Measurements from ENCODE around the gene TLR9. TPM values are rescaled to one million over a fixed set of nuclear protein-coding genes. Genes with fewer than 3 reads are reported as not detected.

The TLR9 gene
- total RNA-seq, 1 experiment from 2014 or later = not detected

- Mint-ChIP-seq H3K27me3 (ENCODE audit: low read depth) (peaks cover 13% of the 10 kb centered on the region), H3K9me3 (no peaks in the 10 kb centered on the region), H3K27ac (no peak overlapping the region), H3K4me3 (no peak overlapping the region), H3K4me1 (peaks cover 7 to 12% of the 10 kb centered on the region in 2 experiments), H3K36me3 (ENCODE audit: insufficient read depth in 1 of 3, low read depth in 3 of 3) (no peaks in the 10 kb centered on the region)
- Histone ChIP-seq H3K4me2 (ENCODE audit: insufficient read depth, insufficient read length, low read length) (no peak overlapping the region), H2AFZ (ENCODE audit: low read length) (no peak overlapping the region), H3K56ac (ENCODE audit: insufficient read length, low read depth, low read length) (no peak overlapping the region), H3T11ph (ENCODE audit: low read length) (no peak overlapping the region), H2BK5ac (ENCODE audit: insufficient read length, low read length) (no peak overlapping the region), H3K23me2 (ENCODE audit: insufficient read length, low read depth, low read length, poor library complexity, severe bottlenecking) (no peaks in the 10 kb centered on the region), H3K23ac (ENCODE audit: insufficient read length, low read depth, low read length) (no peak overlapping the region), H4K5ac (ENCODE audit: insufficient read length, low read depth, low read length) (no peak overlapping the region), H3K27ac (ENCODE audit: insufficient read length, low read depth, low read length) (no peak overlapping the region), H4K20me1 (ENCODE audit: control insufficient read depth, insufficient read depth, insufficient read length) (no peaks in the 10 kb centered on the region), H4K8ac (replicated peaks; ENCODE audit: insufficient read length, low read depth, low read length) (no peak overlapping the region), H3K4me1 (ENCODE audit: insufficient read depth, low read length) (no peaks in the 10 kb centered on the region), H3K9ac (ENCODE audit: extremely low read depth, insufficient read length, low read length) (no peak overlapping the region), H3K18ac (ENCODE audit: insufficient read length, low read depth, low read length) (no peak overlapping the region), H2BK20ac (ENCODE audit: low read depth, low read length, poor library complexity, severe bottlenecking) (no peak overlapping the region), H3K4ac (ENCODE audit: low read depth, low read length) (no peak overlapping the region), H2BK15ac (ENCODE audit: low read depth, low read length) (no peak overlapping the region), H3K27me3 (ENCODE audit: insufficient read depth, low read length) (no peaks in the 10 kb centered on the region), H2BK120ac (ENCODE audit: low read depth, low read length, poor library complexity, severe bottlenecking) (no peak overlapping the region), H4K91ac (ENCODE audit: insufficient read length, low read depth, low read length) (no peak overlapping the region), H3K79me1 (ENCODE audit: insufficient read depth, low read depth, low read length, poor library complexity, severe bottlenecking) (no peaks in the 10 kb centered on the region), H2BK12ac (ENCODE audit: insufficient read length, low read depth, low read length) (no peak overlapping the region), H3K9me3 (ENCODE audit: control insufficient read depth, low read depth, low read length) (no peaks in the 10 kb centered on the region), H3K14ac (ENCODE audit: insufficient read depth, low read length) (no peak overlapping the region), H3K79me2 (ENCODE audit: insufficient read depth, low read length) (no peaks in the 10 kb centered on the region), H2AK5ac (ENCODE audit: insufficient read length, low read length) (no peak overlapping the region)
- no peak for DNase-seq
- WGBS (ENCODE audit: extremely low coverage, insufficient read length, low lambda C conversion rate) = no CpG with 5 or more reads among the region's 1 CpG
- TF ChIP-seq, protein P1, sequence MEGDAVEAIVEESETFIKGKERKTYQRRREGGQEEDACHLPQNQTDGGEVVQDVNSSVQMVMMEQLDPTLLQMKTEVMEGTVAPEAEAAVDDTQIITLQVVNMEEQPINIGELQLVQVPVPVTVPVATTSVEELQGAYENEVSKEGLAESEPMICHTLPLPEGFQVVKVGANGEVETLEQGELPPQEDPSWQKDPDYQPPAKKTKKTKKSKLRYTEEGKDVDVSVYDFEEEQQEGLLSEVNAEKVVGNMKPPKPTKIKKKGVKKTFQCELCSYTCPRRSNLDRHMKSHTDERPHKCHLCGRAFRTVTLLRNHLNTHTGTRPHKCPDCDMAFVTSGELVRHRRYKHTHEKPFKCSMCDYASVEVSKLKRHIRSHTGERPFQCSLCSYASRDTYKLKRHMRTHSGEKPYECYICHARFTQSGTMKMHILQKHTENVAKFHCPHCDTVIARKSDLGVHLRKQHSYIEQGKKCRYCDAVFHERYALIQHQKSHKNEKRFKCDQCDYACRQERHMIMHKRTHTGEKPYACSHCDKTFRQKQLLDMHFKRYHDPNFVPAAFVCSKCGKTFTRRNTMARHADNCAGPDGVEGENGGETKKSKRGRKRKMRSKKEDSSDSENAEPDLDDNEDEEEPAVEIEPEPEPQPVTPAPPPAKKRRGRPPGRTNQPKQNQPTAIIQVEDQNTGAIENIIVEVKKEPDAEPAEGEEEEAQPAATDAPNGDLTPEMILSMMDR (conservative IDR thresholded peaks at IDR 0.05) = no peak
Measured at GRCh38 chr3:52188556-52188955, 36.9 kb downstream of the TLR9 start.
